ENCODE measurements around the gene WWOX. TPM values are rescaled to one million over a fixed set of nuclear protein-coding genes. Genes with fewer than 3 reads are reported as not detected.

The WWOX gene
- total and polyA plus RNA-seq, 2 of the 8 experiments (the other 6 are each of a cell fraction or from before 2014, with no cell fraction given), result 5.4 to 16.7 TPM

- H3K18ac ChIP-seq (ENCODE audit: extremely low read depth, low read length), result no peak overlapping the region
- POLR2A ChIA-PET (ENCODE audit: partially characterized antibody), result no interaction called here
- H3K14ac ChIP-seq (ENCODE audit: insufficient read length), result no peak overlapping the region
- H3K9me3 ChIP-seq (ENCODE audit: insufficient read depth in 2 of 2, low read depth in 1 of 2, low read length in 1 of 2), result no peaks in the 10 kb centered on the region
- H2BK15ac ChIP-seq (ENCODE audit: low read length), result no peak overlapping the region
- no peak overlapping the region for H3K23ac ChIP-seq (ENCODE audit: insufficient read length)
- no peaks in the 10 kb centered on the region for H3K79me1 ChIP-seq (ENCODE audit: low read depth, low read length)
- H3K56ac ChIP-seq (replicated peaks; ENCODE audit: insufficient read length, low read depth, low read length), result no peak overlapping the region
- no peak overlapping the region for H2BK12ac ChIP-seq (ENCODE audit: low read depth, low read length)
- no peak overlapping the region for H2BK5ac ChIP-seq (ENCODE audit: low read depth, low read length)
- no peaks in the 10 kb centered on the region for H4K20me1 ChIP-seq (replicated peaks in 1 of 2; ENCODE audit: control insufficient read depth in 1 of 2, insufficient read depth in 2 of 2, low read length in 2 of 2)
- H3K27ac ChIP-seq (ENCODE audit: low read depth, low read length), result no peak overlapping the region
- H3K36me3 ChIP-seq (ENCODE audit: control insufficient read depth in 2 of 4, insufficient read depth in 4 of 4, low read length in 3 of 4), result no peaks in the 10 kb centered on the region
- 90% methylated on average over 2 of the region's 2 CpGs; no CpG with 5 or more reads in 1 of the 2 experiments for WGBS, 2 experiments (ENCODE audit: extremely low coverage in 1 of 2, insufficient coverage in 1 of 2, insufficient read length in 1 of 2, insufficient replicate concordance in 2 of 2, low coverage in 1 of 2, low lambda C conversion rate in 2 of 2, missing lambda C conversion rate in 1 of 2)
- FAIRE-seq (no peak), DNase-seq (ENCODE audit: low read depth in 1 of 2, low spot score in 2 of 2) (no peak)
- H2AK5ac ChIP-seq (ENCODE audit: low read depth, low read length), result no peak overlapping the region
- no peak overlapping the region for H3K4me3 ChIP-seq (ENCODE audit: extremely low read depth in 1 of 4, insufficient read depth in 2 of 4, low read depth in 3 of 4, low read length in 4 of 4)
- H2BK20ac ChIP-seq (ENCODE audit: low read length), result no peak overlapping the region
- TF ChIP-seq KDM1A (IDR thresholded peaks at IDR 0.05; ENCODE audit: borderline replicate concordance, low read length) (no peak), BACH1 (IDR thresholded peaks at IDR 0.05; ENCODE audit: low read length) (no peak), TBP (IDR thresholded peaks at IDR 0.05; ENCODE audit: low read depth, low read length) (no peak), TEAD4 (IDR thresholded peaks at IDR 0.05; ENCODE audit: low read depth, low read length) (no peak)
- no peak overlapping the region for H2BK120ac ChIP-seq (replicated peaks; ENCODE audit: low read depth, low read length)
- H4K5ac ChIP-seq (ENCODE audit: insufficient read length, low read depth, low read length), result no peak overlapping the region
- no peak overlapping the region for H2AFZ ChIP-seq (ENCODE audit: low read length)
- peaks cover 0 to 4% (median 0%) of the 10 kb centered on the region in 4 experiments; a peak in 1 of 7 replicates for H3K4me1 ChIP-seq (replicated peaks in 1 of 4; ENCODE audit: control insufficient read depth in 3 of 4, insufficient read depth in 4 of 4, low read length in 3 of 4)
- CTCF ChIA-PET (ENCODE audit: partially characterized antibody), result interaction anchor here (0.6 to 1.0 kb wide), 2 partner anchors 23 to 941 kb away, joined by 3 read pairs; no protein-coding TSS in a partner anchor
- H3K4me2 ChIP-seq (ENCODE audit: insufficient read depth in 1 of 2, low read depth in 2 of 2, low read length in 2 of 2), result no peak overlapping the region
- H4K8ac ChIP-seq (ENCODE audit: extremely low read depth, insufficient read depth, low read length), result no peak overlapping the region
- H3K27me3 ChIP-seq (replicated peaks in 1 of 4; ENCODE audit: control insufficient read depth in 3 of 4, extremely low read depth in 1 of 4, insufficient read depth in 3 of 4, low read length in 3 of 4), result no peaks in the 10 kb centered on the region
- no peak overlapping the region for H3K4ac ChIP-seq (replicated peaks; ENCODE audit: insufficient read length, low read depth, low read length)
- peaks cover 6% of the 10 kb centered on the region; the same call in 1 of the 2 replicates for H3K23me2 ChIP-seq (ENCODE audit: low read depth, low read length)
- no peaks in the 10 kb centered on the region for H3K79me2 ChIP-seq (ENCODE audit: control insufficient read depth in 1 of 2, insufficient read depth in 2 of 2, low read length in 2 of 2)
- H4K91ac ChIP-seq (replicated peaks; ENCODE audit: insufficient read length, low read length), result no peak overlapping the region
- no peak overlapping the region for H3K9ac ChIP-seq (replicated peaks in 1 of 4; ENCODE audit: extremely low read depth in 1 of 4, low read depth in 3 of 4, low read length in 3 of 4)
Observed at GRCh38 chr16:78206623-78207223, 107.3 kb downstream of the WWOX start.

Data from H1 (cell line).